AG08396 (cell line): ENCODE data around the gene RPS19BP1.
"Not testable (repeated sequence)": the region's sequence is repeated elsewhere in the genome, so short reads cannot be mapped to it uniquely, and the experiment has no call there.

Experiments
- DNase-seq: peaks from one replicate; pipeline ENCODE4 v3.0.0; 2012; ENCODE audit warnings: low spot score, mixed read lengths

RPS19BP1 gene

DNA sequence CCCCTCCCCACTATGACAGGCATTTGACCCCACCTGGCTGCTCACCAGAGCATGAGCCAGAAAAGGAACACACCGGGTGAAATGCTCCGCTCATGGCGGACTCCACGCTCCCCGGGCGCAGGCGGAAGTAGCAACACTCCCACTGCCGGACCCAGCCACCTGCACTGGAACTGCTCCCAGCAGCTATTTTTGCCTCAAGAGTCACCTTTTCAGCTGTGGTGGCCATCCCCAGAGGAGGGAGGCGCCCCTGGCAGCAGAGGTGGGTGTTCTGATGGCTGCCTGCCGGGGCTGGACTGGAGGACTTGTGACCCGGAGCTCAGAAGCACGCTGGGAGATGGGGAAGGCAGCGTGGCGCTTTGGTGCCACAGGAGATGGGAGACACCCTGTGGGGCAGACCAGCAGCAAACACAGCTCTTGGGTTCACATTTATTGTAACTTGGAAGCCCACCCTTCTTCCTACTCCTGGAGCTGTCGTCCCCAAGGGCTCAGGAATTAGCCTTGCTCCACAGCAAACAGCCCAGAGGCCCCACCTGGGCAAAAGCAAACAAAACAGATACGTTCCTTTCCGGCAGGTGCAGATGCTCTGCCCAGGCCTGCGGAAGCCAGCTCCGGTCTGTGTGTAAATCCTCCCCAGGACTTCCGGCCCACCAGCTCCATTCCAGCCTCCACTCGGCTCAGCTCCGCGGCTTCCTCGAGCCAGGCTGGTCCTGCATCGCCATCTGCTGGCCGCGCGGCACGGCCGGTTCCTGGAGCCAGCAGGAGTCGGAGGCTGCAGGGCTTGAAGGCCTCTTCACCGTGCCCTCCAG lies 3.7 kb downstream of the RPS19BP1 start:
- DNase-seq = peak; percentile 87

DNA sequence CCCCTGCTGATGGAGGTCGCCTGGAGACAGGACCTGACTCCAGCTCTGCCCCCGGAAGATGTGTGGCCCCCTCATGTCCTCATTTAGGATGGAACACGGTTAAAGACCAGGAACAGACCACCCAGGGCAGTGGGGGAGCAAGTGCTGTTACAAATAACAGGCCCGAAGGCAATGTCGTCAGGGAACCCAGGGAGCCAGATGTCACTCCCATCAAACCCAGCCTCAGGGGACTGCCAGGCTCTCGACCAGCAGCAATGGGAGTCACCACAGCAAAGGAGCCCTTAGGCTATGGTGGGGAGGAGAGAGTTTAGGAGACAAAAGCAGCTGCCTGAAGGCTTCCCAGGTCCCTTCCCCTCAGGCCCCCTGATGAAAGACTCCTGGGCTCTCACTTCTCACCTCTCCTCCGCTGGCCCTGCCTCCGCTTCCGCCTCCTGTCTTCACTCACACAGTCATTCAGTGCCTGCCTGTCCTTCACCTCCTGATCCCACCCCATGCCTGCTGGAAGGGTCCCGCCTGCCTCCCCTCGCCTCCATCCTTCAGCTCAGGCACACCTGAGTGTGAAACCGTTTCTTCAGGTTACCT lies 4.4 kb downstream of the RPS19BP1 start:
- no peak for DNase-seq

DNA sequence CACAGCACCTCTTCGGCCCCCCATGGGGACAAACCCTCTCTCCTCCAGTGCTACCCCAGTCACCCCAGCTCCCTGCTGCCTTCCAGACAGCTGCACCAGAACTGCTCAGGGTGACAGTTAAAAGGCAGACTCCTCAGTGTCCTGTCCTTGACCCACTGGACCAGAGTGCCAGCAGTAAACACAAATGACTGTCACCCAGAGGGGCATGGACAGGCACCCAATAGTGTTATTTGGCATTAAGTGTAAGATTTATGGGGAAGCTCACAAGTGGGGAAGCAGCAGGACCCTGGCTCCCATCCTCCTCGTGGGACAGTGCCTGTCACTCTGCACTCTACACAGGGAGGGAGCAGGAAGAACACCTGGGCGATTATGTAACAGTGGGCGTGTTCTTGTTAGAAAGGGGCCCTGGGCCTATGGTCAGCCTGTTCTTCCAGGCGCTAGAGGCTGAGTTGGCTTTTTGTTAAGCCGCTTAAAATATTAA lies 5.0 kb downstream of the RPS19BP1 start:
- DNase-seq = no peak

DNA sequence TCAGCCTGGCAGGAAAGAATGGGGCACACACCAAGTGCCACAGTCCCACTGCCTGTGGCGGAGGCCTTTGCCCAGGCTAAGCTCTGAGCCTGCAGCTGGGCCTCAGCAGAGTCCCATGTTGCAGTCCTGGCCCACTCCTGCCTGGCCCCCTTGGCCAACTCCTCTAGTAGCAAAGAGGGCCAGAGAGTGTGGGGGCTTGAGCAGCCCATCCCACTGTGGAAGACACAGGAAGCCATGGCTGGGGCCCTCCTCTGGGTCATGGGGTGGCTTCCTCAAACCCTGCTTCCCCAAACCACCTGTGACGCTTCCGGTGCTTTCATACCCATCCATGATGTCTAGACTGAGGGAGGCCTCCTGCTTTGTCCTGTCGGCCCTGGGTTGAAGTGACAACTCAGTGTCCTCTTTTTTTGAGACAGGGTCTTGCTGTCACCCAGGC lies 5.8 kb downstream of the RPS19BP1 start:
- DNase-seq = no peak

DNA sequence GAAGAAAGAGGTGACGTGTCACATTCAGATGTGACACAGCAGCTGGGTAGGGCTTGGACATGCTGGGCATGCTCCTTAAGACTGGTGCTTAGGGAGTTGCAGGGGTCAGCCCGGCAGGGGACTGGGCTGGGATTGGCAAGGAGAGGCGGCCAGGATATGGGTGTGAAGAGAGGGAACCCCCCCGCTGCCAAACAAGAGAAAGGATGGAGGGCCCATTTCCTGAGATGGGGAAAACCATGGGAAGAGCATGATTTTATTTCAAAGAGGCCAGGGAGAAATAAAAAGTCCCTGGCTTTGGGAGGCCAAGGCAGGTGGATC lies 6.9 kb downstream of the RPS19BP1 start:
- DNase-seq = no peak

DNA sequence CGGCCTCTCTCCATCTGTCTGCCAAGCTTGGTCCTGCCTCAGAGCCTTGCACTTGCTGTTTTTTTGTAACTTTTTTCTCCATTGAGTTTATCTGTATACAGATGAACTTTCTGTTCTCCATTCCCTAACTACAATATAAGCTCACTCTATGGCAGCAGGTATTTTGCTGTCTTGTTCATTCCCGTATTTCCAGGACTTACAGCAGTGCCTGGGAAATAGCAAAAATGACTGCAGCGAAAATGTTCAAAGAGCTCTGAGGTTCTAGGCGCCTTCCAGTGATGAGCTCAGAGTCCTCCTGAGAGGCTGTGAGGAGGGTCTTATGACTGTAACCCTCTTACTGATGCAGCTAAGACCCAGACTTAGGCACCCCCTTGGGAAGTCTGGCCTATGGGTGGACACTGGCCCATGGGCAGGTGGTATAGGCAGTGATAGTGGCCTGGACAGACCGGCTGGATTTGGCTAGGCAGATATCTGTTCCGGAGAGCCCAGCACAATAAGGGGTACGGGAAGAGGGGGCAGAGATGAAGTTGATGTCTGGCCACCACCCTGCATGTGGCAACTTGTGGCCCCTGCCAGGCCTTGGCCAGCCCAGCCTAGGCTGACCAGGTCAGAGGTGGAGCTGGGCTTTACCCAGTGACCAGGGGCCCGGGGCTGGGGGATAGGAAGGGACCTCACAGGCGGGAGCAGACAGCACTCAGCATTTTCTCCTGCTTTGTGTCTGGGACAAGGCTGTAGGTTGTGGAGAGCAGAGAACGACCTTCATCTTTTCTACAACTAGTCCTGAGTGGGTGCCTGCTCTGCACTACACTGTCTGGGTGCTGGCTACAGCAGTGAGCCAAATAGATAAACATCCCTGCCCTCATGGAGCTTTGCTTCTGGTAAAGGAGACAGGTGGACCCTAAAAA lies 7.5 kb downstream of the RPS19BP1 start:
- no peak for DNase-seq

DNA sequence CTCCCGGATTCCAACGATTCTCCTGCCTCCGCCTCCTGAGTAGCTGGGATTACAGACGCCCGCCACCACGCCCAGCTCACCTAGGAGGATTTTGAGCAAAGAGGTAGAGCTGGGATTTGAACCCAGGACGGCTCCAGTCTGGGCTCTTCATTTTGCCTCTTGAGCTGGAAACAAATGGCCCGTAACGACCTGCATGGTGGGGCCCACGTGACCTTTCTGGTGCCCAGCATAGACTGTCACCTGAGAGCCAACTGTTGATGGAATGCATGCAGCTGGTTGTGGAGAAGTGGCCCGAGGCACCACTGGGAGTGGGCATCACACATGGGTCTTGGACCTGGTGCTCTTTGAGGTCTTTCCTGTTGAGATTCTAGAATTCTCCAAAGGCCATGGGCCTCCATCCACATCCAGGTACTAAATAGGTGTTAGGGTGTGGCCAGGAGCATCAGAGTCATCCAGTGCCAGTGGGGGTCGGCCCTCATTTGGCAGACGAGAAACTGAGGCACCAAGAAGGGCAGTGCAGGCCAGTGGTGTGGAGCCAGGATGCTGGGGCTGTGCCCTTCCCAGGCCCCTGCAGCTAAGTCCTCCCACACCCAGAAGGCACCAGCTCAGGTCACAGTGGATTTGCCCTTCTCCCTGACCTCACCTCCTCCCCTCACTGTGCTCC lies 8.3 kb downstream of the RPS19BP1 start:
- DNase-seq = no peak

DNA sequence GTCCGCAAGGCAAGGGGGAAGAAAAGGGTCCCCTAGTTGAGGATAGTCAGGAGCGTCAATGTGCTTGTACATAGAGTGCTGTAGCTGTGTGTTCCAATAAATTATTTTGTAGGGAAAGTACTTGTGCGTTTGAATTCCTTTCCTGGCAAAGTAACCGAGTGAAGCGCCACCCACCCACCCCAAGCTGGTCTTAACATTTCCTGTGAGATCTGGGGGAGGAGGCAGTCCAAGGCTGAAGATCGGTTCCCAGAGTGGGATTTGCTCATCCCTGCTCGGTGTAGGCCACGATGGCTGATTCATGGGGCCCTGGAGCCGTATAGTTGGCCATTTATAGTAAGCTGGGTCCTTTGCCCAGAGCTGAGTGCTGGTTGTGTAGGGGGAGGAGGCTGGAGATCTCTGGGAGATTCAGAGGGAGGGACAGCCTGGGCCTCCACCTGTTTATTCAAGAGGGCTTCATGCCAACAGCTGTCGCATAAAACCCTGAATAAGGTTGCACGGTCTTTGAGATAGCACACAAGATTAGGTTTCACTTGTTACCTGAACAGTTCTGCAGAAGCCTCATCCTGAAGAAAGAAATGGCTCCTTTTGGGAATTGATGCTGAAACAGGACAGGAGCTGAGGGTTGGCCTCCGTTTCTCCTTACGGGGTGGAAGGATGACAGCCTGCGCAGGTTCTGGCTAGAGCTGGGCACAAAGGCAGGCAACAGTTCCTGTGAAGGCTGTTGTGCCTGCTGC lies 9.8 kb downstream of the RPS19BP1 start:
- DNase-seq = peak; percentile 56

DNA sequence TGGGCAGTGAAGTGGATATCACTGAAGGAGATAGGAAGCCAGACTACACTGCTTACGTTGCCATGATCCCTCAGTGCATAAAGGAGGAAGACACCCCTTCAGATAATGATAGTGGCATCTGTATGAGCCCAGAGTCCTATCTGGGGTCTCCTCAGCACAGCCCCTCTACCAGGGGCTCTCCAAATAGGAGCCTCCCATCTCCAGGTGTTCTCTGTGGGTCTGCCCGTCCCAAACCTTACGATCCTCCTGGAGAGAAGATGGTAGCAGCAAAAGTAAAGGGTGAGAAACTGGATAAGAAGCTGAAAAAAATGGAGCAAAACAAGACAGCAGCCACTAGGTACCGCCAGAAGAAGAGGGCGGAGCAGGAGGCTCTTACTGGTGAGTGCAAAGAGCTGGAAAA lies 10.5 kb downstream of the RPS19BP1 start:
- not testable (repeated sequence) for DNase-seq

DNA sequence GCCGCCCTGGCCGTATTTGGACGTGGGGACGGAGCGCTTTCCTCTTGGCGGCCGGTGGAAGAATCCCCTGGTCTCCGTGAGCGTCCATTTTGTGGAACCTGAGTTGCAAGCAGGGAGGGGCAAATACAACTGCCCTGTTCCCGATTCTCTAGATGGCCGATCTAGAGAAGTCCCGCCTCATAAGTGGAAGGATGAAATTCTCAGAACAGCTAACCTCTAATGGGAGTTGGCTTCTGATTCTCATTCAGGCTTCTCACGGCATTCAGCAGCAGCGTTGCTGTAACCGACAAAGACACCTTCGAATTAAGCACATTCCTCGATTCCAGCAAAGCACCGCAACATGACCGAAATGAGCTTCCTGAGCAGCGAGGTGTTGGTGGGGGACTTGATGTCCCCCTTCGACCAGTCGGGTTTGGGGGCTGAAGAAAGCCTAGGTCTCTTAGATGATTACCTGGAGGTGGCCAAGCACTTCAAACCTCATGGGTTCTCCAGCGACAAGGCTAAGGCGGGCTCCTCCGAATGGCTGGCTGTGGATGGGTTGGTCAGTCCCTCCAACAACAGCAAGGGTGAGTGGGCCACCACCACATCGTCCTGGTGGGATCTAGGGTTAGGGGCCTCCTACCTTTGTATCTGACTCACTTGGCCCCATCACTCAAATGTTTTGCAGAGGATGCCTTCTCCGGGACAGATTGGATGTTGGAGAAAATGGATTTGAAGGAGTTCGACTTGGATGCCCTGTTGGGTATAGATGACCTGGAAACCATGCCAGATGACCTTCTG lies 11.3 kb downstream of the RPS19BP1 start:
- DNase-seq = not testable (repeated sequence)

DNA sequence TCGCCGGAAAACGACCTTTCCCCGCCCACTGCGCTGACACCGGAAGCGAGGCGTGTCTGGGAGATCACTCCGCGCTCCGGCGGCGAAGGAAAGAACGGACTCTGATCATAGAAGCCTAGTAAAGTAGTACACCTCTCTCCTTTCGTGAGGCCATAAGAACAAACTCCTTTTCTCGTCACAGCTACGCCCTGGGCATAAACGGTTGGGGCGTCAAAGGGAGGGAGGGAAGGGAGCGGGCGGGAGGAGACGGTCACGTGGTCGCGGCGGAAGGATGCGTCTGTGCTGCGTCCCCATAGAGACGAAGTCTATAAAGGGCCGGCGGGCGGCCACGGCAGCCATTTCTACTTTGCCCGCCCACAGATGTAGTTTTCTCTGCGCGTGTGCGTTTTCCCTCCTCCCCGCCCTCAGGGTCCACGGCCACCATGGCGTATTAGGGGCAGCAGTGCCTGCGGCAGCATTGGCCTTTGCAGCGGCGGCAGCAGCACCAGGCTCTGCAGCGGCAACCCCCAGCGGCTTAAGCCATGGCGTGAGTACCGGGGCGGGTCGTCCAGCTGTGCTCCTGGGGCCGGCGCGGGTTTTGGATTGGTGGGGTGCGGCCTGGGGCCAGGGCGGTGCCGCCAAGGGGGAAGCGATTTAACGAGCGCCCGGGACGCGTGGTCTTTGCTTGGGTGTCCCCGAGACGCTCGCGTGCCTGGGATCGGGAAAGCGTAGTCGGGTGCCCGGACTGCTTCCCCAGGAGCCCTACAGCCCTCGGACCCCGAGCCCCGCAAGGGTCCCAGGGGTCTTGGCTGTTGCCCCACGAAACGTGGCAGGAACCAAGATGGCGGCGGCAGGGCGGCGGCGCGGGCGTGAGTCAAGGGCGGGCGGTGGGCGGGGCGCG lies 12.1 kb downstream of the RPS19BP1 start, which contains the start of gene ATF4:
ATF4 (plus strand) TSS at position 337 of the 880 bp plus-strand sequence. CDS start 884 bp downstream, outside the sequence.
- peak; percentile 82 for DNase-seq

DNA sequence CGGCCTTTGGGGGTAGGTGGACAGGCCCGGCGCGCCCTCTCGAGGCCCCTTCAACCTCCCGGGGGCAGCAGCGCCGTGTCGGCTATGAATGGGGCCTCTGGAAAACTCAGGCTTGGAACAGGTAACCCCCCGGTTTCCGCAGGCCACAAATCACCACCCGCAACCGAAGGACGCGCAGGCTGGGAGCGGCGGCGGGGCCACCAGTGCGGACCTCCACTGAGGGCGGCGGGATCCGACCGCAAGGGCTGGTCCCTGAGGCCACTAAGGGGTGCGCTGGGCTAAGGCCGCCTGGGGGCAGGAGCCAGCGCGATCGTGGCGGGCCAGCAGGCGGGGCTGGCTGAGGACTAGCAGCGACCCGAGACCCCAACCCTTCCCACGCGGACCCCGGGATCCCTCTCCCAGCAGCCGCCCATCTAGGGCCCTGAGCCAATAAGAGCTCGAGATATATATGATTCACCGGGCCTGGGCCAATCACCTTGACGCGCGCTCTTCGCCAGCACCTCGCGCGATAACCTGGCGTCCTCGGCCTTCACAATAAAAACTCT lies 12.8 kb downstream of the RPS19BP1 start:
- peak; percentile 98 for DNase-seq

DNA sequence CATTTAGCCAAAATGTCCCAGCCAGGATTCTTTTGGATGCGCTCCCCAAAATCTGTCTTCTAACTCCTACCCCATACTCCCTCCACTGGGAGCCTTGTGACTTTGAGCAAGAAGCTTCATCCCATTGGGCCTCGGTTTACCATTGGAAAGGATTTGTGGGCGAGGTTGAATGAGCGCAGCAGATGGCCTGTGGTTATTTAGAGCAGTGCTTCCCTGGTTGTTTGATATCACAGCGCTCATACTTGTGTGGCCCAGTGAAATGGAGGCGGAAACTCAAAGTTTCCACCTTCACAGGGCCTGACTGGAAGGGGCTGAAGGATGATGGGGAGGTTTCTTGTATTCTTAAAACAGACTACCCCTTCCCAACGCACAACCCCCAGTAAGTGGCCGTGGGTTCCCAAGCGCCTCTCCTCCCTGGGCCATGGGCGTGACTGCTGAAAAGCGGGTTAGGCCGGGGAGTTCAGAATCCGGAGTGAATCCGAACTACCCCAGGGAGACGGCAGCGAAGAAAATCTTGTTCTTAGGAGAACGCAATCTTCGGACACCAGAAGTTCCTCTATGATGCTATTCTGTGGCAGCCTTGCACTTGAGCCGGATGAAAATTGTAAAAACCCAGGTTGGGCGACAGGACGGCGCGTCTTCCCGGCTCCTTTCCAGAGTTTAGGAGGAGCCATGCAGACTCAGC lies 13.4 kb downstream of the RPS19BP1 start:
- peak; percentile 51 for DNase-seq

DNA sequence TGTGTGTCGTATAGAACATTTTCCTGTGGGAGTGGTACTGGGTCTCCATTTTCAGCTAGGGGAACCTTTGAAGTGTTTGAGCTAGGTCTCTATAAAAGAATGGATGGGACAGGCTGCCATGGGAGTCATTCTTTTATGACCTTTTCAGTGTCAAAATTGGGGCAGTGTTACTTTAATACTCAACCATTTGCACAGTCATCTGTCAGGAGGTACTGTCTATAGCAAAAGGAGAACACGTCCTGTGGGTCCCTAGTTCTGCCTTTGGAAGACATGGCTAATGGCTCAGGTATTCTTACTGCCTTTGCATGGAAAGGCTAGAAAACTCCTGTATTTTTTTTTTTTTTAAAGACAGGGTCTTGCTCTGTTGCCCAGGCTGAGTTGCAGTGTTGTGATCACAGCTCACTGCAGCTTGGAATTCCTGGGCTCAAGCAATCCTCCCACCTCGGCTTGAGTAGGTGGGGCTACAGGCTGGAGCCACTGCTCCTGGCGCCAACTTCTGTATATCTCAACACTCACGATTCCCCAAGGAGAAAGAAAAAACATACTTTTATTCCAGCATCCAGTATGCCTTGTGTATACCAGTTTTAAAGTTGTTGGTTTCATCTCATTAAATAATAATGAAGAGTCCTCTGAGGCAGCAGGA lies 14.3 kb downstream of the RPS19BP1 start:
- DNase-seq = no peak

DNA sequence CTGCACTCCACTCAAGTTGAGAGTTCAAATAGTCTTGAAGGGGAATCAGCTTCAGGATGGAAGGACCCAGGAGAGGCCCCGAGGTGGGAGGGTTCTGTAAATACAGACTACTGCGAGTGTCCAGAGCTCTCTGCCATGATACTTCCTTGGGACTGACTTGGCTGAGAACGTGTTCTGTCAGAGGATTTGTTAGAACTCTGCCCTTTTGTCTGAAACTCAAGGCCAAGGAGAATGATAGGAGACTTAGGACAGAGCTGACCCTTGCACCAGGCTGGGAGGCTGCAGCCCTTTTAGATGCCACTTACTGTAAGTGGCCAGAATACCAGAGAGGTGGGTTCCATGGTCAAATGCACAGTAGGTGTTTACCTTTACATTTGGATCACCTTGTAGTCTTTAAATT lies 15.1 kb downstream of the RPS19BP1 start:
- no peak for DNase-seq

DNA sequence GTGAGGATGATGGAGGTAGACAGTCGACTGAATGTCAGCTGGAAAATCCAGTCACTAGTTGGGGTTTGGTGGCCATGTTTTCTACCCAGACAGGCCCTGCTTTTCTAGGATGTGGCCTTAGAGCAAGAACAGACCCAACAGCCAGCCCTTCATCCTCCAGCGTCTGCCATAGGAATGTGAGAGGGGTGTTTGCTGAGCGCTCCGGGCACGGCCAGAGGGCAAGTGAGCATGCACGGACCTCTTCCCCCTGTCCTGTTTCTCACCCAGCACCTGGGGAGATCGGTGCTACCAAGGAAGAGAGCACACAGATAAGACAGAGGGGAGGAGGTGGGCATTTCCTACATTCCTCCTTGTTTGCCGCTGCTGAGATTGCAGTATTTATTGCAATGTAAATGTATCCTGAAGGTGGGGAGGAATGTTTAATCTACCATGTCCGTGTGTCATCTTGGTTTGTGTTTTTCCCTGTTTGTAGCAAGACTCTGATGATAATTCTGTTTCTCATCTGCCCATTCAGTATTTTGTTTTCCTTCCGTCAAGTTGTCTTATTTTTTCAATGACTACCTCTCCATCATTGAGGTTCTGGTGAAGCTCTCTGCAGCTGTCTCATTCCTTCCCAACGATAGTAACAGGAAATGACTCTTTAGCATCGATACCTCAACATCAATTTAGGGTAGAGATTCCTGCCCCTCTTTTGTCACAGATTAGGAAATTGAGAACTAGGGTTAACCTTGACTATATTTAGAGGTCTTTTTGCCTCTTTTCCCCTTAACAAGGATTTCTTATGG lies 17.1 kb downstream of the RPS19BP1 start:
- no peak for DNase-seq

DNA sequence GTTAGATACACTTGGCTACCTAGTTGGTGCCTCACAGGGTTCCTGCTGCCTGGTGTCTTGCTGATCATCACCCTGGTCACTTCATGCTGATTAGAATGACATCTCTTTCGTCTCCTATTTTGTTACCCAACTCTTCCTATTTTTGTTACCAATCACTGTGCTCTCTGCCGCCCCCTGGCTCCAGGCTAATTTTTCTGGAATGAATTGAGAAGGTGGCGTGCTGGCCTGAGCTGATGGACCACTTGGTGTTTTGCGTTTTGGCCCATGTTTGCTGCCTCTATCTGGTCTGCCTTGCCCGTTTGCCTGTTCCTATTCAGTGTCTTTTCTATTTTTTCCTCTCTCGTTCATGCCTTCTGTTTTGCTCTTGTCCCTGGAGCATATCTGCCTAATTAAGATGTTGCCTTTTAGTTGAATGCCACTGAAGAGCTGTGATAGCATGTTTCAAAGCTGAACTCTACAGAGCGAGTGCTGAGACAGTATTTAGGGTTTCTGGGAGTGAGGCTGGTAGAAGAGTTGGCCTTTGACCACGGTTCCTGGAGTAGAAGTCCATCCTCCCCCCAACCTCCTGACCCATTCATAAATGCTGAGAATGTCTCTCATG lies 18.1 kb downstream of the RPS19BP1 start:
- peak; percentile 59 for DNase-seq
